ENCODE measurements around the gene KCNG2.

Gene KCNG2

DNA sequence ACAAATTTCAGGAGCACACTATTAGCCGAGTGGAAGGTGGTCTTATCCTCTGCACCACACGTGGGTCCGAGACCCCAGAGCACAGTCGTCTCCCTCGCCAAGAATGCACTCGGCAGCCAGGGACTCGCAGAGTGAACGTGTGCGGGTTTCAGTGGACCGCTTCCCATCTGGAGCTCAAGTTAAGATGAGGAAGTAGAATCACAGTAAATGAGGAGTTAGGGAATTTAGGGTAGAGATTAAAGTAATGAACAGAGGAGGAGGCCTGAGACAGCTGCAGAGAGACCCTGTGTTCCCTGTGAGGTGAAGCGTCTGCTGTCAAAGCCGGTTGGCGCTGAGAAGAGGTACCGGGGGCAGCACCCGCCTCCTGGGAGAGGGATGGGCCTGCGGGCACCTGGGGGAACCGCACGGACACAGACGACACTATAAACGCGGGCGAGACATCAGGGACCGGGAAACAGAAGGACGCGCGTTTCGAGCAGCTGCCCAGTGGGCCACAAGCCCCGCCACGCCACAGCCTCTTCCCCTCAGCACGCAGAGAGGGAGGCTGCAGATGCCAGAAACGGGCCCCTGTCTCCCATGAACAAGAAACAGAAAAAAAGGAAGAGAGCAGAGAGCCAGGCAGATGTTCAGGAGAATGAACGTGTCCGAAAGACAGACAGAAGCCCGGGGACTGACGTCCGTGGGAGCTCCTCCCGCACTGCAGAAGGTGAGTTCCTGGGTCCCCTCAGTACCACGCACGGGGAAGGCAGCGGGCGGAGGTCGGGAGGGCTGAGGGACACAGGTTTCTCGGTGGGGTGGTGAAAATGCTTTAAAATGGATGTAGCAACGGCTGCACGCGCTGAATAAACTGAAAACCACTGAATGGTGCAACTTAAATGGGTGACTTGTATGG is 5.4 kb upstream of the KCNG2 start:
- peaks cover 0 to 53% of the 10 kb centered on the region in 2 donors for H3K27me3 ChIP-seq

DNA sequence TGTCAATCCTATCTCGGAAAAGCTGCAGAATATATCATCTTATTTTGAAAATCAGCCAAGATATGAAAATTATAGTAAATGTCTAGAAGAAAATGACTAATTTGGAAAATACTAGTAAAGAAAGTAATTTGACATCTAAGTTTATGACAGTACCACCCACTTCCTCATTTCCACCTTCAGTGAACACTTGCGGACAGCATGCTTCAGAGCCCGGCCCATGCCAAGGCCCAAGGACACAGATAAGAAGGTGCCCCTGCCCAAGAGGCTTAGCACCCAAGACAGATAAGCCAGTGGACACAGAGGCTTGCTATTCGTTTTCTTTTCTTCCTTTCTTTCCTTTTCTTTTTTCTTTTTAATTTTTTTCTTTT is 4.8 kb upstream of the KCNG2 start:
- peaks cover 2 to 53% of the 10 kb centered on the region in 2 donors for H3K27me3 ChIP-seq
- no peaks in the 10 kb centered on the region for H3K36me3 ChIP-seq
- no peaks in the 10 kb centered on the region for H3K9me3 ChIP-seq
- DNase-seq: no peak
- H3K4me3 ChIP-seq: no peak overlapping the region
- intact Hi-C loops (cut with DNase I; ENCODE audit: low total_unique reads): no loop called here
- peaks cover 0 to 20% (median 10%) of the 10 kb centered on the region in 4 donors for H3K4me1 ChIP-seq
- H3K27ac ChIP-seq: no peak overlapping the region
- TF ChIP-seq, protein P1, sequence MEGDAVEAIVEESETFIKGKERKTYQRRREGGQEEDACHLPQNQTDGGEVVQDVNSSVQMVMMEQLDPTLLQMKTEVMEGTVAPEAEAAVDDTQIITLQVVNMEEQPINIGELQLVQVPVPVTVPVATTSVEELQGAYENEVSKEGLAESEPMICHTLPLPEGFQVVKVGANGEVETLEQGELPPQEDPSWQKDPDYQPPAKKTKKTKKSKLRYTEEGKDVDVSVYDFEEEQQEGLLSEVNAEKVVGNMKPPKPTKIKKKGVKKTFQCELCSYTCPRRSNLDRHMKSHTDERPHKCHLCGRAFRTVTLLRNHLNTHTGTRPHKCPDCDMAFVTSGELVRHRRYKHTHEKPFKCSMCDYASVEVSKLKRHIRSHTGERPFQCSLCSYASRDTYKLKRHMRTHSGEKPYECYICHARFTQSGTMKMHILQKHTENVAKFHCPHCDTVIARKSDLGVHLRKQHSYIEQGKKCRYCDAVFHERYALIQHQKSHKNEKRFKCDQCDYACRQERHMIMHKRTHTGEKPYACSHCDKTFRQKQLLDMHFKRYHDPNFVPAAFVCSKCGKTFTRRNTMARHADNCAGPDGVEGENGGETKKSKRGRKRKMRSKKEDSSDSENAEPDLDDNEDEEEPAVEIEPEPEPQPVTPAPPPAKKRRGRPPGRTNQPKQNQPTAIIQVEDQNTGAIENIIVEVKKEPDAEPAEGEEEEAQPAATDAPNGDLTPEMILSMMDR (IDR thresholded peaks at IDR 0.05): no peak

More for the DNA sequence above, 5.4 kb upstream of the KCNG2 start:
- Histone ChIP-seq H3K36me3 (no peaks in the 10 kb centered on the region), H3K27ac (no peak overlapping the region), H3K9me3 (no peaks in the 10 kb centered on the region), H3K4me3 (no peak overlapping the region), H3K4me1 (peaks cover 0 to 18% (median 8%) of the 10 kb centered on the region in 4 donors)
- no peak for DNase-seq
- TF ChIP-seq, protein P1 (IDR thresholded peaks at IDR 0.05): no peak
- intact Hi-C loops (cut with DNase I; ENCODE audit: low total_unique reads): no loop called here

DNA sequence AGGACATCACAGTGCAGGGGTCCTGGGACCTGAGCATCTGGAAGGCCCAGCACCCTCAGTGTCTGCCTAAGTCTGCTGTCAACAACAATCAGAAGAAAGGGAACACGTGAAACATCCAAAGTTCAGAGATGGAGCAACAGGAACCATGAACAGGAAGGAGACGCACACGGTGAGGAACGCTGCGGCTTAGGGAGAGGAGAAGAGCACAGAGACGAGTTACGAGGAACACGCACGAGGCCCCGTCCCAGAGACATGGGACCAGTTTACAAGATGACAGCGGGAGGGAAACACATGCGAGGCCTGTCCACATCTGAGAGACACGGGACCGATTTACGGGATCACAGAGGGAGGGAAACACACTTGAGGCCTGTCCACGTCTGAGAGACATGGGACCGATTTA is 2.9 kb upstream of the KCNG2 start:
- Histone ChIP-seq H3K36me3 (no peaks in the 10 kb centered on the region), H3K4me1 (peaks cover 0 to 28% (median 17%) of the 10 kb centered on the region in 4 donors), H3K27ac (no peak overlapping the region), H3K4me3 (no peak overlapping the region), H3K9me3 (no peaks in the 10 kb centered on the region), H3K27me3 (peaks cover 5 to 53% of the 10 kb centered on the region in 2 donors)
- intact Hi-C loops (cut with DNase I; ENCODE audit: low total_unique reads): no loop called here
- DNase-seq: no peak
- TF ChIP-seq, protein P1 (IDR thresholded peaks at IDR 0.05): no peak

DNA sequence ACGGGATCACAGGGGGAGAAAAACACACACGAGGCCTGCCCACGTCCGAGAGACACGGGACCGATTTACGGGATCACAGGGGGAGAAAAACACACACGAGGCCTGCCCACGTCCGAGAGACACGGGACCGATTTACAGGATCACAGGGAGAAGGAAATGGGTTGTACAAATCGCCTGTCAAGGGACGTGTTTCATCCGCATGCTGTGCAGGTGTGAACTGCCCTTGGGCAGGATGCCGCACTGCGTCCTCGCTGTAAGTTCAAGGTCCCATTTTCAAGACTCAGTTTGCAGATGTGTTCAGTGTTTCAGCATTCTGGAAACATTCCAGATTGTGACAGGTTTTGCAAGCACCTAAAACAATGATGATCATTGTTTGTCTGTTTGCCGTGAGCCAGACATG is 2.3 kb upstream of the KCNG2 start:
- Histone ChIP-seq H3K4me1 (peaks cover 0 to 27% (median 17%) of the 10 kb centered on the region in 4 donors), H3K27ac (no peak overlapping the region), H3K9me3 (no peaks in the 10 kb centered on the region), H3K27me3 (peaks cover 5 to 53% of the 10 kb centered on the region in 2 donors), H3K4me3 (no peak overlapping the region), H3K36me3 (no peaks in the 10 kb centered on the region)
- TF ChIP-seq, protein P1 (IDR thresholded peaks at IDR 0.05): no peak
- no peak for DNase-seq
- intact Hi-C loops (cut with DNase I; ENCODE audit: low total_unique reads): no loop called here

DNA sequence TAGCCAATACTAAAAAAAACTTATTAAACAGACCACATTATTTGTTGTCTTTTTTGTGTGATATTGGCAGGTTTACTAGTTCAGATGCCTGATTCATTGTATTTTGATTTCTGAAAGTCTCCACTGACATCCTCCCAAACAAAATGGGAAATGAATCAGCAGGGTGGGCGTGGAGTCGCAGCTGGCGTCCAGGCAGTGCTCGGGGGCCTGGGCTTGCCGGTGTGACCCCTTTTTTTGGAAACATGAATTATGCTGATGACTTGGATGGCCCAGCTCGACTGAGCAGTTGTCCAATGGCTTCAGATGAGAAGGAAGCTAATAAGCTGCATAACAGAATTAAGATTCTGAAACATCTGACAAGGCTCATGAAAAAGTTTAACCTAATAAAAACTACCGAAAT is 1.7 kb upstream of the KCNG2 start:
- DNase-seq: no peak
- TF ChIP-seq, protein P1 (IDR thresholded peaks at IDR 0.05): no peak
- H3K27ac ChIP-seq: no peak overlapping the region
- peaks cover 0 to 22% (median 17%) of the 10 kb centered on the region in 4 donors for H3K4me1 ChIP-seq
- H3K36me3 ChIP-seq: no peaks in the 10 kb centered on the region
- no peak overlapping the region for H3K4me3 ChIP-seq
- intact Hi-C loops (cut with DNase I; ENCODE audit: low total_unique reads): no loop called here
- H3K9me3 ChIP-seq: no peaks in the 10 kb centered on the region
- H3K27me3 ChIP-seq: peaks cover 5 to 55% of the 10 kb centered on the region in 2 donors
